PC-3 (cell line): ENCODE results near the gene ZNF514.

Experiments used
- EZH2 ChIP-seq: fragments of 300-600 bp; sonication (generic); IDR thresholded peaks from one replicate; pipeline ENCODE4 v1.6.1; 2017; ENCODE audit warnings: antibody characterized with exemption, mild to moderate bottlenecking, low read length; ENCODE audit not compliant: unreplicated experiment
- EZH2phosphoT487 ChIP-seq: fragments of 300-600 bp; sonication (generic); IDR thresholded peaks from 2 replicates; pipeline ENCODE4 v1.6.1; 2018; ENCODE audit warnings: mild to moderate bottlenecking, antibody characterized with exemption, low read length, borderline replicate concordance
- TF ChIP-seq, protein P1 (sequence below): fragments of 300-600 bp; sonication (generic); conservative IDR thresholded peaks from 2 replicates; pipeline ENCODE4 v1.5.1; 2017; ENCODE audit warnings: antibody characterized with exemption, low read depth, mild to moderate bottlenecking, low read length

- TF ChIP-seq, protein P1, sequence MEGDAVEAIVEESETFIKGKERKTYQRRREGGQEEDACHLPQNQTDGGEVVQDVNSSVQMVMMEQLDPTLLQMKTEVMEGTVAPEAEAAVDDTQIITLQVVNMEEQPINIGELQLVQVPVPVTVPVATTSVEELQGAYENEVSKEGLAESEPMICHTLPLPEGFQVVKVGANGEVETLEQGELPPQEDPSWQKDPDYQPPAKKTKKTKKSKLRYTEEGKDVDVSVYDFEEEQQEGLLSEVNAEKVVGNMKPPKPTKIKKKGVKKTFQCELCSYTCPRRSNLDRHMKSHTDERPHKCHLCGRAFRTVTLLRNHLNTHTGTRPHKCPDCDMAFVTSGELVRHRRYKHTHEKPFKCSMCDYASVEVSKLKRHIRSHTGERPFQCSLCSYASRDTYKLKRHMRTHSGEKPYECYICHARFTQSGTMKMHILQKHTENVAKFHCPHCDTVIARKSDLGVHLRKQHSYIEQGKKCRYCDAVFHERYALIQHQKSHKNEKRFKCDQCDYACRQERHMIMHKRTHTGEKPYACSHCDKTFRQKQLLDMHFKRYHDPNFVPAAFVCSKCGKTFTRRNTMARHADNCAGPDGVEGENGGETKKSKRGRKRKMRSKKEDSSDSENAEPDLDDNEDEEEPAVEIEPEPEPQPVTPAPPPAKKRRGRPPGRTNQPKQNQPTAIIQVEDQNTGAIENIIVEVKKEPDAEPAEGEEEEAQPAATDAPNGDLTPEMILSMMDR, result no peak
- TF ChIP-seq EZH2 (no peak), EZH2phosphoT487 (no peak)
Observed at GRCh38 chr2:95203911-95204310, 44.3 kb upstream of the ZNF514 start.
